Suprapubic skin (tissue), 4 donors: ENCODE results near the gene TTYH2.

Experiments
- POLR2A ChIP-seq, 2 donors: fragments of 450-650 bp; IDR thresholded peaks; one replicate each; pipeline ENCODE4 v1.6.1; 2017; ENCODE audit warnings: antibody characterized with exemption in 2 of 2, mild to moderate bottlenecking in 2 of 2, moderate library complexity in 2 of 2
- POLR2AphosphoS5 ChIP-seq, 3 donors: sonication (generic); formaldehyde crosslinking; IDR thresholded peaks; one replicate each; pipeline ENCODE4 v1.6.1; 2017; ENCODE audit warnings: antibody characterized with exemption in 3 of 3
- TF ChIP-seq, protein P1 (sequence below), 2 donors: fragments of 200-600 bp in 1 of 2; fragments of 450-650 bp in 1 of 2; sonication (generic) in 1 of 2; IDR thresholded peaks; one replicate each; pipeline ENCODE4 v1.5.1; 2016 to 2019; ENCODE audit warnings: antibody characterized with exemption in 2 of 2, mild to moderate bottlenecking in 1 of 2, moderate library complexity in 1 of 2

DNA sequence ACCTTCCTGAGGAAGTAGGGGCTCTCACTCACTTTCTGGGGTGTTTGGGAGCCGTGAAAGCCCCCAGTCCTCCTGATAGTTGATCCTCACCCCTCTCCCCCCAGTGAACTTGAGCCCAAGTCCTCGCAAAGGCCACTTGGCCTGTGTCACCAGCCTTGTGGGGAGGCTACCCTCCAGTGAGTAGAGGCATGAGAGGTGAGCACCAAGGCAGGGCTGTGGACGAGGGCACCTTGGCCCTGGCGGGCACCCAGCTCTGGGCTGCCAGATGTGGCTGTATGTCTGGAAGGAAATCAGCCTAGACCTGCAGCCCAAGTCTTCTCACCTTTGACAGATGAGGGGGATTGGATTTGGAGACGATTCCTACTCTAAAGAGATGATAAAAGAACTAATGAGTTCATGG, 3.1 kb downstream of the TTYH2 start:
- TF ChIP-seq, protein P1, sequence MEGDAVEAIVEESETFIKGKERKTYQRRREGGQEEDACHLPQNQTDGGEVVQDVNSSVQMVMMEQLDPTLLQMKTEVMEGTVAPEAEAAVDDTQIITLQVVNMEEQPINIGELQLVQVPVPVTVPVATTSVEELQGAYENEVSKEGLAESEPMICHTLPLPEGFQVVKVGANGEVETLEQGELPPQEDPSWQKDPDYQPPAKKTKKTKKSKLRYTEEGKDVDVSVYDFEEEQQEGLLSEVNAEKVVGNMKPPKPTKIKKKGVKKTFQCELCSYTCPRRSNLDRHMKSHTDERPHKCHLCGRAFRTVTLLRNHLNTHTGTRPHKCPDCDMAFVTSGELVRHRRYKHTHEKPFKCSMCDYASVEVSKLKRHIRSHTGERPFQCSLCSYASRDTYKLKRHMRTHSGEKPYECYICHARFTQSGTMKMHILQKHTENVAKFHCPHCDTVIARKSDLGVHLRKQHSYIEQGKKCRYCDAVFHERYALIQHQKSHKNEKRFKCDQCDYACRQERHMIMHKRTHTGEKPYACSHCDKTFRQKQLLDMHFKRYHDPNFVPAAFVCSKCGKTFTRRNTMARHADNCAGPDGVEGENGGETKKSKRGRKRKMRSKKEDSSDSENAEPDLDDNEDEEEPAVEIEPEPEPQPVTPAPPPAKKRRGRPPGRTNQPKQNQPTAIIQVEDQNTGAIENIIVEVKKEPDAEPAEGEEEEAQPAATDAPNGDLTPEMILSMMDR (IDR thresholded peaks at IDR 0.05) = no peak
- TF ChIP-seq POLR2A (IDR thresholded peaks at IDR 0.05) (no peak), POLR2AphosphoS5 (IDR thresholded peaks at IDR 0.05) (no peak)
